OCI-LY3 (cell line): ENCODE results near the gene SLC2A8.

Experiments used
- CTCF ChIP-seq: fragments of 200-600, 300-600 bp; sonication (generic); IDR thresholded peaks from 2 replicates; pipeline ENCODE4 v1.5.1; 2014; ENCODE audit warnings: antibody characterized with exemption, low read length, low read depth
- EZH2phosphoT487 ChIP-seq: fragments of 200-600 bp; shearing (Covaris generic); IDR thresholded peaks from 2 replicates; pipeline ENCODE4 v1.6.1; 2018; ENCODE audit warnings: antibody characterized with exemption, mixed run types, low read depth

GRCh38 chr9:127417131-127418036, 20.4 kb downstream of the SLC2A8 start:
- TF ChIP-seq CTCF: no peak
- no peak for TF ChIP-seq EZH2phosphoT487
